ENCODE data around the gene RUBCNL.

GRCh38 chr13:46345398-46345797 lies 41.7 kb downstream of the RUBCNL start:
- no peak for TF ChIP-seq CTCF (IDR thresholded peaks at IDR 0.05)
- no peak for TF ChIP-seq POLR2AphosphoS5 (IDR thresholded peaks at IDR 0.05)
- TF ChIP-seq POLR2A (IDR thresholded peaks at IDR 0.05; ENCODE audit: low read depth), result no peak
